Transverse colon (tissue), 4 donors: Measurements from ENCODE around the gene GON4L. TPM values are rescaled to one million over a fixed set of nuclear protein-coding genes. Genes with fewer than 3 reads are reported as not detected.
"Not testable (repeated sequence)": the region's sequence is repeated elsewhere in the genome, so short reads cannot be mapped to it uniquely, and the experiment has no call there.

ENCODE experiments used
- DNase-seq: peaks from one replicate; pipeline ENCODE4 v3.0.0-alpha.2; 2019
- H3K27ac ChIP-seq, 4 donors: fragments of 200-600 bp; sonication (generic); 2 replicates each; pipeline ENCODE4 v1.5.1; 2016 to 2018; ENCODE audit warnings: inconsistent platforms in 4 of 4
- H3K27me3 ChIP-seq: fragments of 200-600 bp; sonication (generic); 2 replicates; pipeline ENCODE4 v1.5.1; 2017; ENCODE audit warnings: inconsistent platforms
- H3K36me3 ChIP-seq, 4 donors: fragments of 200-600 bp; sonication (generic); 2 replicates each; pipeline ENCODE4 v1.5.1; 2017 to 2019; ENCODE audit warnings: inconsistent platforms in 4 of 4
- H3K4me1 ChIP-seq, 4 donors: fragments of 200-600 bp; sonication (generic); 2 replicates each; pipeline ENCODE4 v1.5.1; 2017 to 2020; ENCODE audit warnings: inconsistent platforms in 4 of 4
- H3K4me3 ChIP-seq, 4 donors: fragments of 200-600 bp; sonication (generic); 1 replicate in 1 of 4; 2 replicates in 3 of 4; pipeline versions ENCODE4 v1.5.1 to v1.6.1; 2017 to 2019; ENCODE audit warnings: inconsistent platforms in 4 of 4
- H3K9me3 ChIP-seq, 2 donors: fragments of 200-600 bp; sonication (generic); 2 replicates each; pipeline ENCODE4 v1.5.1; 2017 to 2019; ENCODE audit warnings: inconsistent platforms in 2 of 2
- CTCF ChIP-seq, 5 experiments: fragments of 200-600 bp in 3 of 5; fragments of 450-650 bp in 2 of 5; sonication (generic) in 3 of 5; IDR thresholded peaks; 1 replicate in 2 of 5; 2 replicates in 3 of 5; pipeline ENCODE4 v1.5.1; 2016 to 2017; ENCODE audit warnings: antibody characterized with exemption in 5 of 5, inconsistent platforms in 3 of 5, mild to moderate bottlenecking in 2 of 5, moderate library complexity in 1 of 5
- EP300 ChIP-seq: sonication (generic); formaldehyde crosslinking; IDR thresholded peaks from one replicate; pipeline ENCODE4 v1.6.1; 2017; ENCODE audit warnings: antibody characterized with exemption, low read depth
- POLR2A ChIP-seq: fragments of 450-650 bp; IDR thresholded peaks from one replicate; pipeline ENCODE4 v1.6.1; 2016; ENCODE audit warnings: antibody characterized with exemption, mild to moderate bottlenecking, moderate library complexity
- POLR2AphosphoS5 ChIP-seq, 3 donors: sonication (generic); formaldehyde crosslinking; IDR thresholded peaks; one replicate each; pipeline ENCODE4 v1.6.1; 2016; ENCODE audit warnings: antibody characterized with exemption in 3 of 3
- WGBS, 2 donors: methylation state at CpG; one replicate each; pipeline ENCODE4 v1.1.5; 2018; ENCODE audit warnings: low coverage in 1 of 2; 5-methylcytosine and 5-hydroxymethylcytosine counted together
- in situ Hi-C, 4 donors: fragments of 200-750 bp; cut with MboI; loops; one replicate each; pipeline versions ENCODE4 v1.15.0 to v1.15.1; 2017; ENCODE audit warnings: low sequenced_read_pairs in 3 of 4, low pct_ligation_motif_present in 1 of 4, low pct_unique_long_range_greater_than_20kb in 1 of 4
- intact Hi-C: fragments of 100-400 bp; cut with DNase I; formaldehyde crosslinking; loops from one replicate; pipeline ENCODE4 v1.15.1; 2023; ENCODE audit warnings: low total_unique reads
- total RNA-seq, 4 donors: library from RNA; depleted of rRNA; stranded (reverse); fragments of >200 nt; gene quantifications; one replicate each; pipeline ENCODE4 v1.1.0, GENCODE V29; 2016

GON4L gene
- total RNA-seq, 4 donors from 2014 or later: 36.3 to 75.6 (median 45.6) TPM

GRCh38 chr1:155715777-155716176, 141.2 kb downstream of the GON4L start:
- Histone ChIP-seq H3K4me1 (no peaks in the 10 kb centered on the region), H3K36me3 (no peaks in the 10 kb centered on the region), H3K27ac (no peak overlapping the region), H3K4me3 (no peak overlapping the region), H3K9me3 (no peaks in the 10 kb centered on the region), H3K27me3 (no peaks in the 10 kb centered on the region)
- DNase-seq: no peak
- in situ Hi-C loops (no loop called here), intact Hi-C loops (no loop called here)
- TF ChIP-seq POLR2A: no peak
- no peak for TF ChIP-seq POLR2AphosphoS5 (IDR thresholded peaks at IDR 0.05)
- TF ChIP-seq CTCF (IDR thresholded peaks at IDR 0.05): no peak
- no peak for TF ChIP-seq EP300
- WGBS, 2 donors: 94 to 100% methylated on average over 3 to 5 of the region's 5 CpGs

DNA sequence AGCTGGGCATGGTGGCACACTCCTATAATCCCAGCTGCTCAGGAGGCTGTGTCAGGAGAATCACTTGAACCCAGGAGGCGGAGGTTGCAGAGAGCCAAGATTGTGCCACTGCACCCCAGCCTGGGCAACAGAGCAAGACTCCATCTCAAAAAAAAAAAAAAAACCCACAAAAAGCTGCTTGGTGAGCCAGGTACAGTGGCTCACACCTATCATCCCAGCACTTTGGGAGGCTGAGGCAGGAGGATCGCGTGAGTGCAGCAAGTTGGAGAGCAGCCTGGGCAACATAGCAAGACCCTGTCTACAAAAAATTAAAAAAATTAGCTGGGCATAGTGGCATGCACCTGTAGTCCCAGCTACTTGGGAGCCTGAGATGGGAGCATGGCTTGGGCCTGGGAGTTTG, 142.0 kb downstream of the GON4L start:
- H3K27ac ChIP-seq, DNase-seq, H3K4me1 ChIP-seq, H3K4me3 ChIP-seq, H3K9me3 ChIP-seq, intact Hi-C loops, H3K27me3 ChIP-seq, H3K36me3 ChIP-seq, in situ Hi-C loops: not testable (repeated sequence)
- 97 to 100% methylated on average over 2 to 3 of the region's 3 CpGs for WGBS, 2 donors

DNA sequence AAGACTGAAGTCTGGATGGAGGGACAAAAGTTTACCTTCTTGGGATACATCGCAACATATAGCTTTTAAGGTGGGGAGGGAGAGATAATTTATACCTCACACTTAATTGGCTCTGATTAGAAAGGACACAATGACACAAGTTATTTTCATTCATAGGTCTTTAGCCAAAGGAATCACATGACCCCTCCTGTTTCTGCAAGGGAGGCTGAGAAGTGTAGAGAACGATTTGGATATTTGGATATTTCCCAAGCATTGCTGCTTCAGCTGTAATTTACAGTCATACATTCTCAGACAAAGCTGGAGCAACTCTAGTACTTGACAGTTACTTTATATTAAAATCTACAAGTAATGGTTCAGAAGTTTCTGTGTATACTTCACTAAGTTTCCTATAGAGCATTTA, 143.9 kb downstream of the GON4L start:
- Histone ChIP-seq H3K4me1 (no peaks in the 10 kb centered on the region), H3K4me3 (no peak overlapping the region), H3K36me3 (no peaks in the 10 kb centered on the region), H3K27ac (no peak overlapping the region), H3K9me3 (no peaks in the 10 kb centered on the region), H3K27me3 (no peaks in the 10 kb centered on the region)
- intact Hi-C loops (no loop called here), in situ Hi-C loops (no loop called here)
- WGBS, 2 donors: 69 to 88% methylated on average over 2 of the region's 2 CpGs
- no peak for DNase-seq
- no peak for TF ChIP-seq CTCF (IDR thresholded peaks at IDR 0.05)
- no peak for TF ChIP-seq POLR2AphosphoS5 (IDR thresholded peaks at IDR 0.05)

DNA sequence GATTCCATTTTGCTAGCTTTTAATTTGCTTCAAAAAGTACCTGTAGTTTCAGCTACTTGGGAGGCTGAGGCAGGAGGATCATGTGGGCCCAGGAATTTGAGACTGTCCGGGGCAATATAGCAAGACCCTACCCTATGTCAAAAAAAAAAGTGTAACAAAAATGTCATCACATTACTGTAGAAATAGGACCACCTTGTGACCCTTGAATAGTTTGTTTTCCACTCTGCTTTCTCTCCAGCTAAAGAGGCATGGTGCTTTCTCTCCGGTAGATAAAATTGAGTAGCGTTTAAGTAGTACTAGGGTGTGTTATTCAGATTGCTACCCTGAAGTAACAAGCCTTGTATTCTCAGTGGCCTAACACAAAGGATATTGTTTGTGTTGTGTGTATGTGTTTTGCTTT, 144.4 kb downstream of the GON4L start:
- H3K36me3 ChIP-seq, DNase-seq, H3K4me1 ChIP-seq, H3K27me3 ChIP-seq, H3K9me3 ChIP-seq, H3K4me3 ChIP-seq, in situ Hi-C loops, H3K27ac ChIP-seq, intact Hi-C loops: not testable (repeated sequence)
- WGBS, 2 donors: 88 to 90% methylated on average over 2 to 3 of the region's 3 CpGs

- H3K4me3 ChIP-seq, in situ Hi-C loops, DNase-seq, H3K27ac ChIP-seq, H3K9me3 ChIP-seq, H3K36me3 ChIP-seq, H3K27me3 ChIP-seq, H3K4me1 ChIP-seq, intact Hi-C loops: not testable (repeated sequence)
- 99% methylated on average over 3 of the region's 3 CpGs; no CpG with 5 or more reads in 1 of the 2 donors for WGBS, 2 donors
These were observed 145.6 kb downstream of the GON4L start for GRCh38 chr1:155711457-155711856.

DNA sequence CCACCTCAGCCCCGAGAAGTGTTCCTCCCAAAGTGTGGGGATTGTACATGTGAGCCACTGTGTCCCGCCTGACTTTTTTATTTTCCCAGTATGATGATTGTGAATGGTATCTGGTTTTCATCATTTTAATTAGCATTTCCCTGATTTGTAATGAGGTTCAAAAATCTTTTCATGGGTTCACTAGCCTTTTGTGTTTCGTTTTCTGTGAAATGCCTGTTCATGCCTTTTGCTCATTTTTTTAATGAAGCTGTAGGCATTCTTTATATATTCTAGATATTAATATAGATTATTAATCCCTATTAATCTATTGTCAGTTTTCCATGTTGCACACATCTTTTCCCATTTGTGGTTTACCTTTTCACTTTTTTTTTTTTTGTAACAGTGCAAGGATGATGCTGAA, 147.6 kb downstream of the GON4L start:
- intact Hi-C loops: no loop called here
- no peak for TF ChIP-seq POLR2A
- TF ChIP-seq CTCF (IDR thresholded peaks at IDR 0.05): no peak
- no peak for TF ChIP-seq EP300
- TF ChIP-seq POLR2AphosphoS5 (IDR thresholded peaks at IDR 0.05): no peak

More for the DNA sequence above, 147.6 kb downstream of the GON4L start:
- 99 to 100% methylated on average over 1 to 3 of the region's 3 CpGs for WGBS, 2 donors
- Histone ChIP-seq H3K4me1 (no peaks in the 10 kb centered on the region), H3K27ac (no peak overlapping the region), H3K27me3 (no peaks in the 10 kb centered on the region), H3K4me3 (no peak overlapping the region), H3K36me3 (no peaks in the 10 kb centered on the region), H3K9me3 (no peaks in the 10 kb centered on the region)
- no peak for DNase-seq
- in situ Hi-C loops: no loop called here
